Gastrocnemius medialis (tissue), 4 donors: ENCODE measurements around the gene SLC7A11. TPM values are rescaled to one million over a fixed set of nuclear protein-coding genes. Genes with fewer than 3 reads are reported as not detected.

Experiments
- ATAC-seq, 2 donors: fragments of 150-250 bp; one replicate each; pipeline ENCODE4 v1.9.1; 2016
- DNase-seq, 2 donors: peaks; one replicate each; pipeline ENCODE4 v3.0.0-alpha.2; 2019
- H3K27ac ChIP-seq, 4 donors: fragments of 200-600 bp; sonication (generic); 1 replicate in 1 of 4; 2 replicates in 3 of 4; pipeline ENCODE4 v1.5.1; 2016 to 2018; ENCODE audit warnings: mild to moderate bottlenecking in 2 of 4, moderate library complexity in 1 of 4
- H3K27me3 ChIP-seq, 3 donors: fragments of 200-600 bp; sonication (generic) in 2 of 3; 1 replicate in 1 of 3; 2 replicates in 2 of 3; pipeline versions ENCODE4 v1.5.1 to v1.6.0; 2016 to 2019; ENCODE audit warnings: mild to moderate bottlenecking in 1 of 3, moderate library complexity in 1 of 3
- H3K36me3 ChIP-seq, 2 donors: fragments of 200-600 bp; sonication (generic) in 1 of 2; one replicate each; pipeline ENCODE4 v1.5.1; 2017 to 2018
- H3K4me1 ChIP-seq, 2 donors: fragments of 200-600 bp; sonication (generic) in 1 of 2; one replicate each; pipeline ENCODE4 v1.5.1; 2016 to 2017; ENCODE audit warnings: mild to moderate bottlenecking in 2 of 2
- H3K4me3 ChIP-seq, 4 donors: fragments of 200-600 bp; sonication (generic) in 3 of 4; 1 replicate in 1 of 4; 2 replicates in 3 of 4; pipeline ENCODE4 v1.5.1; 2016 to 2019; ENCODE audit warnings: mild to moderate bottlenecking in 2 of 4
- H3K9me3 ChIP-seq, 3 donors: fragments of 200-600 bp; sonication (generic) in 2 of 3; 1 replicate in 1 of 3; 2 replicates in 2 of 3; pipeline ENCODE4 v1.5.1; 2016 to 2019
- POLR2A ChIP-seq, 2 donors: fragments of 450-650 bp; IDR thresholded peaks; one replicate each; pipeline ENCODE4 v1.6.1; 2017; ENCODE audit warnings: antibody characterized with exemption in 2 of 2, mild to moderate bottlenecking in 2 of 2, moderate library complexity in 2 of 2
- in situ Hi-C, 4 donors: fragments of 200-750 bp; cut with MboI; loops; one replicate each; pipeline versions ENCODE4 v1.15.0 to v1.8.0; 2017; ENCODE audit warnings: low sequenced_read_pairs in 4 of 4
- intact Hi-C: fragments of 100-400 bp; cut with DNase I; formaldehyde crosslinking; loops from one replicate; pipeline ENCODE4 v1.15.1; 2023; ENCODE audit warnings: low total_unique reads
- total RNA-seq, 4 donors: library from RNA; depleted of rRNA; stranded (reverse); fragments of >200 nt; gene quantifications; one replicate each; pipeline versions ENCODE4 v1.1.0 to v1.2.3, GENCODE V29; 2016
- TF ChIP-seq, protein P1 (sequence below), 5 experiments: fragments of 450-650 bp in 3 of 5; fragments of 200-600 bp in 2 of 5; sonication (generic) in 2 of 5; IDR thresholded peaks in 4 of 5; conservative IDR thresholded peaks in 1 of 5; 1 replicate in 4 of 5; 2 replicates in 1 of 5; pipeline ENCODE4 v1.5.1; 2016 to 2019; ENCODE audit warnings: antibody characterized with exemption in 5 of 5, mild to moderate bottlenecking in 3 of 5, moderate library complexity in 3 of 5

The SLC7A11 gene
- total RNA-seq, 4 donors from 2014 or later: 0.10 to 0.11 TPM; not detected in 2

GRCh38 chr4:138140879-138141278 is 101.3 kb downstream of the SLC7A11 start:
- Histone ChIP-seq H3K27ac (no peak overlapping the region), H3K36me3 (no peaks in the 10 kb centered on the region), H3K27me3 (no peaks in the 10 kb centered on the region), H3K9me3 (no peaks in the 10 kb centered on the region), H3K4me1 (no peaks in the 10 kb centered on the region), H3K4me3 (no peak overlapping the region)
- TF ChIP-seq, protein P1, sequence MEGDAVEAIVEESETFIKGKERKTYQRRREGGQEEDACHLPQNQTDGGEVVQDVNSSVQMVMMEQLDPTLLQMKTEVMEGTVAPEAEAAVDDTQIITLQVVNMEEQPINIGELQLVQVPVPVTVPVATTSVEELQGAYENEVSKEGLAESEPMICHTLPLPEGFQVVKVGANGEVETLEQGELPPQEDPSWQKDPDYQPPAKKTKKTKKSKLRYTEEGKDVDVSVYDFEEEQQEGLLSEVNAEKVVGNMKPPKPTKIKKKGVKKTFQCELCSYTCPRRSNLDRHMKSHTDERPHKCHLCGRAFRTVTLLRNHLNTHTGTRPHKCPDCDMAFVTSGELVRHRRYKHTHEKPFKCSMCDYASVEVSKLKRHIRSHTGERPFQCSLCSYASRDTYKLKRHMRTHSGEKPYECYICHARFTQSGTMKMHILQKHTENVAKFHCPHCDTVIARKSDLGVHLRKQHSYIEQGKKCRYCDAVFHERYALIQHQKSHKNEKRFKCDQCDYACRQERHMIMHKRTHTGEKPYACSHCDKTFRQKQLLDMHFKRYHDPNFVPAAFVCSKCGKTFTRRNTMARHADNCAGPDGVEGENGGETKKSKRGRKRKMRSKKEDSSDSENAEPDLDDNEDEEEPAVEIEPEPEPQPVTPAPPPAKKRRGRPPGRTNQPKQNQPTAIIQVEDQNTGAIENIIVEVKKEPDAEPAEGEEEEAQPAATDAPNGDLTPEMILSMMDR (IDR thresholded peaks at IDR 0.05 in 4 of 5, conservative IDR thresholded peaks at IDR 0.05 in 1 of 5): no peak
- TF ChIP-seq POLR2A (IDR thresholded peaks at IDR 0.05): no peak
- ATAC-seq: no peak
- in situ Hi-C loops: no loop called here
- intact Hi-C loops: no loop called here
- DNase-seq: no peak

- H3K9me3 ChIP-seq: no peaks in the 10 kb centered on the region
- no peak for DNase-seq
- in situ Hi-C loops: no loop called here
- no peaks in the 10 kb centered on the region for H3K27me3 ChIP-seq
- H3K36me3 ChIP-seq: no peaks in the 10 kb centered on the region
- no peak for ATAC-seq
- intact Hi-C loops: no loop called here
- no peak overlapping the region for H3K27ac ChIP-seq
- H3K4me1 ChIP-seq: no peaks in the 10 kb centered on the region
- TF ChIP-seq, protein P1 (IDR thresholded peaks at IDR 0.05 in 4 of 5, conservative IDR thresholded peaks at IDR 0.05 in 1 of 5): no peak
- no peak for TF ChIP-seq POLR2A (IDR thresholded peaks at IDR 0.05)
- H3K4me3 ChIP-seq: no peak overlapping the region
Observed at GRCh38 chr4:138138774-138139173, 103.4 kb downstream of the SLC7A11 start.

DNA sequence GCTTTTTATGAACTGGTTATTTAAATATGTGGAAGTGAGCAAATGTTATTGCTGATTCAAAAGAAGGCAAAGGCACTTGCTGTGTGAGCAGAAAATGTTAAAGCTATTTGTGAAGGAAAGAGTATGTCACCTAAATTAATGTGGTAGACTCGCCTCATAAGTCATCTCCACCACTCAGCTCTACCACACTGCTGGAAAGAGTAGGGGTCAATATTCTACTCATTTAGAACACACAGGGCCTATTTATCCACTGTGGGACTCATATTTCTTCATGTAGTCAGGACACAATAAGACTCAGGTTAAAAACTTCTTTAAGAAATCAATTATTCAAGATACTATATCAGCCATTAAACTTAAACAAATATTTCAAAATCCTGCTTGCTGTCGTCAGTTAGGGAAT is 106.5 kb downstream of the SLC7A11 start:
- intact Hi-C loops: no loop called here
- TF ChIP-seq, protein P1 (IDR thresholded peaks at IDR 0.05 in 4 of 5, conservative IDR thresholded peaks at IDR 0.05 in 1 of 5): no peak
- TF ChIP-seq POLR2A (IDR thresholded peaks at IDR 0.05): no peak
- H3K4me1 ChIP-seq: no peaks in the 10 kb centered on the region
- H3K27ac ChIP-seq: no peak overlapping the region
- H3K4me3 ChIP-seq: no peak overlapping the region
- no peak for DNase-seq
- no peaks in the 10 kb centered on the region for H3K9me3 ChIP-seq
- H3K27me3 ChIP-seq: no peaks in the 10 kb centered on the region
- in situ Hi-C loops: no loop called here
- H3K36me3 ChIP-seq: no peaks in the 10 kb centered on the region
- no peak for ATAC-seq

DNA sequence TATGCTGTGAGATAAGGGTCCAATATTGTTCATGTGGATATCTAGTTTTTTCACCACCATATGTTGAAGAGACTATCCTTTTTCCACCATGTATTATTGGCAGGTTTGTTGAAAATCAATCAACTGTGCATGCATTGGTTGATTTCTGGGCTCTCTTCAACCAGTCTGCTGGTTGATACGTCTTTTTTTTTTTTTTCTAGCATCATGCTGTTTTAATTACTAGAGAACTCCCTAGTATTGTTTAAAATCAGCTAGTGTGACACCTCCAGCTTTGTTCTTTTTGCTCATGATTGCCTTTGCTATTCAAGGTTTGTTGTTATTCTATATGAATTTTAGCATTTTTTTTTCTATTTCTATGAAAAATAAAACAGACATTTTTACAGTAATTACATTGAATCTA is 123.9 kb downstream of the SLC7A11 start:
- TF ChIP-seq POLR2A (IDR thresholded peaks at IDR 0.05): no peak
- TF ChIP-seq, protein P1 (IDR thresholded peaks at IDR 0.05 in 4 of 5, conservative IDR thresholded peaks at IDR 0.05 in 1 of 5): no peak
- Histone ChIP-seq H3K27me3 (no peaks in the 10 kb centered on the region), H3K36me3 (no peaks in the 10 kb centered on the region), H3K9me3 (no peaks in the 10 kb centered on the region), H3K4me3 (no peak overlapping the region), H3K4me1 (peaks cover 0 to 5% of the 10 kb centered on the region in 2 donors), H3K27ac (no peak overlapping the region)
- no peak for ATAC-seq
- in situ Hi-C loops: no loop called here
- intact Hi-C loops: no loop called here
- no peak for DNase-seq

- Histone ChIP-seq H3K9me3 (no peaks in the 10 kb centered on the region), H3K27me3 (no peaks in the 10 kb centered on the region), H3K4me1 (peaks cover 10 to 22% of the 10 kb centered on the region in 2 donors), H3K27ac (no peak overlapping the region), H3K36me3 (no peaks in the 10 kb centered on the region), H3K4me3 (no peak overlapping the region)
- intact Hi-C loops: no loop called here
- no peak for TF ChIP-seq POLR2A (IDR thresholded peaks at IDR 0.05)
- TF ChIP-seq, protein P1 (IDR thresholded peaks at IDR 0.05 in 4 of 5, conservative IDR thresholded peaks at IDR 0.05 in 1 of 5): no peak
- DNase-seq: no peak
- in situ Hi-C loops: no loop called here
- ATAC-seq: no peak
Observed at GRCh38 chr4:138115053-138115452, 127.1 kb downstream of the SLC7A11 start.
